H9 (cell line): ENCODE data around the gene PEMT. TPM values are rescaled to one million over a fixed set of nuclear protein-coding genes. Genes with fewer than 3 reads are reported as not detected.
A peak's percentile ranks its signal among the peaks of the same experiment; 100 is the strongest.

Experiments
- DNase-seq: peaks from one replicate; pipeline ENCODE4 v3.0.0-alpha.2; 2017
- H2AFZ ChIP-seq: one replicate; pipeline ENCODE4 v1.6.1; 2013; ENCODE audit warnings: mild to moderate bottlenecking, low read length, control low read depth, moderate library complexity
- H2AK5ac ChIP-seq: 2 replicates; pipeline ENCODE4 v1.6.1; 2013; ENCODE audit warnings: low read length, control low read depth, mixed read lengths; ENCODE audit not compliant: insufficient read length
- H2BK120ac ChIP-seq: one replicate; pipeline ENCODE4 v1.6.1; 2013; ENCODE audit warnings: low read depth, mild to moderate bottlenecking, low read length, control low read depth, inconsistent platforms; ENCODE audit not compliant: poor library complexity, severe bottlenecking
- H2BK12ac ChIP-seq: 2 replicates; pipeline ENCODE4 v1.6.1; 2013; ENCODE audit warnings: low read length, control low read depth, mixed read lengths, low read depth; ENCODE audit not compliant: insufficient read length
- H2BK15ac ChIP-seq: 2 replicates; pipeline ENCODE4 v1.6.1; 2013; ENCODE audit warnings: low read depth, low read length, control low read depth
- H2BK20ac ChIP-seq: one replicate; pipeline ENCODE4 v1.6.1; 2013; ENCODE audit warnings: low read depth, mild to moderate bottlenecking, low read length, control low read depth, inconsistent platforms; ENCODE audit not compliant: poor library complexity, severe bottlenecking
- H2BK5ac ChIP-seq: 2 replicates; pipeline ENCODE4 v1.6.1; 2013; ENCODE audit warnings: low read length, control low read depth, mixed read lengths; ENCODE audit not compliant: insufficient read length
- H3K14ac ChIP-seq: 2 replicates; pipeline ENCODE4 v1.6.1; 2013; ENCODE audit warnings: low read length, control low read depth; ENCODE audit not compliant: insufficient read depth
- H3K18ac ChIP-seq: 2 replicates; pipeline ENCODE4 v1.6.1; 2013; ENCODE audit warnings: low read depth, mild to moderate bottlenecking, mixed read lengths, low read length, control low read depth; ENCODE audit not compliant: insufficient read length
- H3K23ac ChIP-seq: 2 replicates; pipeline ENCODE4 v1.6.1; 2013; ENCODE audit warnings: low read length, control low read depth, mixed read lengths, low read depth; ENCODE audit not compliant: insufficient read length
- H3K23me2 ChIP-seq: 2 replicates; pipeline ENCODE4 v1.6.1; 2013; ENCODE audit warnings: low read depth, mild to moderate bottlenecking, mixed read lengths, low read length, control low read depth; ENCODE audit not compliant: insufficient read length, poor library complexity, severe bottlenecking
- H3K27ac ChIP-seq: 2 replicates; pipeline ENCODE4 v1.5.1; 2013; ENCODE audit warnings: low read length, control low read depth, mixed read lengths, low read depth; ENCODE audit not compliant: insufficient read length
- H3K27me3 ChIP-seq: 2 replicates; pipeline ENCODE4 v1.6.1; 2013; ENCODE audit warnings: low read length, control low read depth, inconsistent platforms; ENCODE audit not compliant: insufficient read depth
- H3K4ac ChIP-seq: 2 replicates; pipeline ENCODE4 v1.6.1; 2013; ENCODE audit warnings: low read depth, mild to moderate bottlenecking, control low read depth, inconsistent platforms, low read length, moderate library complexity
- H3K4me1 ChIP-seq: 2 replicates; pipeline ENCODE4 v1.6.1; 2013; ENCODE audit warnings: low read length, control low read depth, inconsistent platforms; ENCODE audit not compliant: insufficient read depth
- H3K4me2 ChIP-seq: 2 replicates; pipeline ENCODE4 v1.6.1; 2013; ENCODE audit warnings: low read length, control low read depth, mixed read lengths; ENCODE audit not compliant: insufficient read length, insufficient read depth
- H3K56ac ChIP-seq: 2 replicates; pipeline ENCODE4 v1.6.1; 2013; ENCODE audit warnings: low read depth, mild to moderate bottlenecking, mixed read lengths, low read length, control low read depth; ENCODE audit not compliant: insufficient read length
- H3K79me1 ChIP-seq: 2 replicates; pipeline ENCODE4 v1.6.1; 2013; ENCODE audit warnings: low read depth, mild to moderate bottlenecking, moderate library complexity, low read length, control low read depth, inconsistent platforms; ENCODE audit not compliant: insufficient read depth, poor library complexity, severe bottlenecking
- H3K79me2 ChIP-seq: 2 replicates; pipeline ENCODE4 v1.6.1; 2013; ENCODE audit warnings: low read length, control low read depth, inconsistent platforms; ENCODE audit not compliant: insufficient read depth
- H3K9ac ChIP-seq: 2 replicates; pipeline ENCODE4 v1.6.1; 2013; ENCODE audit warnings: low read length, control low read depth, mixed read lengths; ENCODE audit not compliant: insufficient read length; ENCODE audit errors: extremely low read depth
- H3K9me3 ChIP-seq: one replicate; pipeline ENCODE4 v1.6.1; 2013; ENCODE audit warnings: low read depth, low read length, inconsistent platforms; ENCODE audit not compliant: control insufficient read depth
- H3T11ph ChIP-seq: one replicate; pipeline ENCODE4 v1.6.1; 2013; ENCODE audit warnings: mild to moderate bottlenecking, low read length, control low read depth, inconsistent platforms
- H4K20me1 ChIP-seq: one replicate; pipeline ENCODE4 v1.6.1; 2013; ENCODE audit not compliant: control insufficient read depth, insufficient read length, insufficient read depth
- H4K5ac ChIP-seq: 2 replicates; pipeline ENCODE4 v1.6.1; 2013; ENCODE audit warnings: low read depth, mild to moderate bottlenecking, mixed read lengths, low read length, control low read depth; ENCODE audit not compliant: insufficient read length
- H4K8ac ChIP-seq: replicated peaks from 2 replicates; pipeline ENCODE4 v1.6.1; 2013; ENCODE audit warnings: low read length, control low read depth, mixed read lengths, low read depth; ENCODE audit not compliant: insufficient read length
- H4K91ac ChIP-seq: 2 replicates; pipeline ENCODE4 v1.6.1; 2013; ENCODE audit warnings: low read depth, mild to moderate bottlenecking, moderate library complexity, mixed read lengths, low read length, control low read depth; ENCODE audit not compliant: insufficient read length
- H3K27ac Mint-ChIP-seq, 3 experiments: 2 replicates in 2 of 3; 3 replicates in 1 of 3; pipeline ENCODE4 v1.8.0; 2020 to 2021; ENCODE audit warnings: mixed read lengths in 3 of 3, mild to moderate bottlenecking in 1 of 3, moderate library complexity in 1 of 3
- H3K27me3 Mint-ChIP-seq: 2 replicates; pipeline ENCODE4 v1.8.0; 2021; ENCODE audit warnings: low read depth, mild to moderate bottlenecking, moderate library complexity, mixed read lengths
- H3K36me3 Mint-ChIP-seq, 3 experiments: 2 replicates in 2 of 3; 3 replicates in 1 of 3; pipeline ENCODE4 v1.8.0; 2020 to 2021; ENCODE audit warnings: low read depth in 3 of 3, mixed read lengths in 3 of 3; ENCODE audit not compliant: insufficient read depth in 1 of 3
- H3K4me1 Mint-ChIP-seq, 2 experiments: 2 replicates each; pipeline ENCODE4 v1.8.0; 2020; ENCODE audit warnings: mixed read lengths in 2 of 2
- H3K4me3 Mint-ChIP-seq, 2 experiments: 2 replicates in 1 of 2; 3 replicates in 1 of 2; pipeline ENCODE4 v1.8.0; 2020 to 2021; ENCODE audit warnings: mild to moderate bottlenecking in 2 of 2, mixed read lengths in 2 of 2, moderate library complexity in 1 of 2
- H3K9me3 Mint-ChIP-seq, 2 experiments: 2 replicates in 1 of 2; 3 replicates in 1 of 2; pipeline ENCODE4 v1.8.0; 2020; ENCODE audit warnings: mild to moderate bottlenecking in 2 of 2, mixed read lengths in 2 of 2, moderate library complexity in 1 of 2
- WGBS: extraction: QIAGEN DNeasy Blood & Tissue Kit; methylation state at CpG from one replicate; pipeline ENCODE4 v1.1.7; 2013; ENCODE audit warnings: missing lambda C conversion rate, low lambda C conversion rate, mixed read lengths; ENCODE audit not compliant: insufficient read length; ENCODE audit errors: extremely low coverage; 5-methylcytosine and 5-hydroxymethylcytosine counted together
- total RNA-seq: library from RNA; stranded (reverse); gene quantifications from 2 replicates; pipeline ENCODE4 v1.2.1, GENCODE V29; 2021
- TF ChIP-seq, protein P1 (sequence below): fragments of 200-600 bp; sonication (generic); conservative IDR thresholded peaks from 3 replicates; pipeline ENCODE4 v1.8.0; 2021; ENCODE audit warnings: antibody characterized with exemption, mild to moderate bottlenecking

The PEMT gene
- total RNA-seq, 1 experiment from 2014 or later: 63.2 TPM

DNA sequence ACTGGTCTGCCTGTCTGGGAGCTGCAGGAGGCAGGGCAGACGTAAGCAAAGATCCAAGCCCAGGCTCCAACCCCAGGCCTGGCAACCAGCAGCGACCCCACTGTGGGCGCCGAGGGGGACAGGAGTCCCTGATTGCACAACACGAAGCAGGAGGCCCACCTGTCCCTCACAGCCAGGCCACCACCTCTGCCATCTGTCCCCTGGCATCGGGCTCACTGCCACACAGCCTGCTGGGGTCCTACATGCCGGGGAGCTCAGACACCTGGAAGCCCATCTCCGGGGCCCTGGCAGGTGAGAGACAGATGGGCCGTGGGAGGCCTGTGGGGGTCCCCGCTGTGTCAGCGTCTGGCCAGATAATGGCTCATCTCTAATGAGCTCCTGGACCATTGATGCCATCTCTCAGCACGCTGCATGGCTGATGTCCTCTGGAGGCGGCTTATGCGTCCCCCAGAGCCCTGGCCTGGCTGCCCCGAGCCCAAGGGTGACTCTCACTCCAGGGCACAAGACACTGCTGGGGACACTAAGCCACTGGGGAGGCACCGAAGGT, 84.0 kb downstream of the PEMT start:
- no peak overlapping the region for H3K4me3 Mint-ChIP-seq
- no peak overlapping the region for H2AK5ac ChIP-seq
- H3K4ac ChIP-seq: no peak overlapping the region
- no peak overlapping the region for H2BK5ac ChIP-seq
- H3K27ac ChIP-seq: no peak overlapping the region
- H2BK12ac ChIP-seq: no peak overlapping the region
- WGBS: no CpG with 5 or more reads among the region's 16 CpGs
- H2BK15ac ChIP-seq: 0 out of 2 replicates have a peak overlapping the region, but pooled peaks have one; percentile 0
- no peak overlapping the region for H2BK120ac ChIP-seq
- H3K4me1 Mint-ChIP-seq: peaks cover 12 to 19% of the 10 kb centered on the region in 2 experiments; a peak in 3 of 4 replicates
- H3K4me2 ChIP-seq: no peak overlapping the region
- H4K91ac ChIP-seq: no peak overlapping the region
- H3K36me3 Mint-ChIP-seq: no peaks in the 10 kb centered on the region
- TF ChIP-seq, protein P1, sequence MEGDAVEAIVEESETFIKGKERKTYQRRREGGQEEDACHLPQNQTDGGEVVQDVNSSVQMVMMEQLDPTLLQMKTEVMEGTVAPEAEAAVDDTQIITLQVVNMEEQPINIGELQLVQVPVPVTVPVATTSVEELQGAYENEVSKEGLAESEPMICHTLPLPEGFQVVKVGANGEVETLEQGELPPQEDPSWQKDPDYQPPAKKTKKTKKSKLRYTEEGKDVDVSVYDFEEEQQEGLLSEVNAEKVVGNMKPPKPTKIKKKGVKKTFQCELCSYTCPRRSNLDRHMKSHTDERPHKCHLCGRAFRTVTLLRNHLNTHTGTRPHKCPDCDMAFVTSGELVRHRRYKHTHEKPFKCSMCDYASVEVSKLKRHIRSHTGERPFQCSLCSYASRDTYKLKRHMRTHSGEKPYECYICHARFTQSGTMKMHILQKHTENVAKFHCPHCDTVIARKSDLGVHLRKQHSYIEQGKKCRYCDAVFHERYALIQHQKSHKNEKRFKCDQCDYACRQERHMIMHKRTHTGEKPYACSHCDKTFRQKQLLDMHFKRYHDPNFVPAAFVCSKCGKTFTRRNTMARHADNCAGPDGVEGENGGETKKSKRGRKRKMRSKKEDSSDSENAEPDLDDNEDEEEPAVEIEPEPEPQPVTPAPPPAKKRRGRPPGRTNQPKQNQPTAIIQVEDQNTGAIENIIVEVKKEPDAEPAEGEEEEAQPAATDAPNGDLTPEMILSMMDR: no peak
- H3K79me2 ChIP-seq: no peaks in the 10 kb centered on the region
- no peak overlapping the region for H4K5ac ChIP-seq
- no peaks in the 10 kb centered on the region for H3K23me2 ChIP-seq
- no peak overlapping the region for H2AFZ ChIP-seq
- H3K56ac ChIP-seq: no peak overlapping the region
- H4K20me1 ChIP-seq: no peaks in the 10 kb centered on the region
- no peak overlapping the region for H2BK20ac ChIP-seq
- no peak overlapping the region for H3T11ph ChIP-seq
- no peak overlapping the region for H3K9ac ChIP-seq
- no peaks in the 10 kb centered on the region for H3K4me1 ChIP-seq
- no peak overlapping the region; the same call in 1 of the 2 replicates for H3K14ac ChIP-seq
- H3K27me3 Mint-ChIP-seq: peaks cover 1% of the 10 kb centered on the region; the same call in 1 of the 2 replicates
- H3K9me3 ChIP-seq: no peaks in the 10 kb centered on the region
- H3K79me1 ChIP-seq: no peaks in the 10 kb centered on the region
- H3K27ac Mint-ChIP-seq: peak overlapping the region; percentile 28 to 50 (median 30); a peak in 2 of 7 replicates
- H3K27me3 ChIP-seq: no peaks in the 10 kb centered on the region
- no peak overlapping the region for H3K23ac ChIP-seq
- no peak overlapping the region for H4K8ac ChIP-seq
- H3K9me3 Mint-ChIP-seq: no peaks in the 10 kb centered on the region
- no peak for DNase-seq
- no peak overlapping the region for H3K18ac ChIP-seq
